ENCODE data around the gene OXTR. TPM values are rescaled to one million over a fixed set of nuclear protein-coding genes. Genes with fewer than 3 reads are reported as not detected.

Gene OXTR
- total and polyA plus RNA-seq, 4 donors = 1.6 to 5.6 (median 4.1) TPM

- H3K27me3 ChIP-seq (ENCODE audit: control insufficient read depth, insufficient read depth, low read length) = no peaks in the 10 kb centered on the region
- no peak overlapping the region for H3K27ac ChIP-seq (ENCODE audit: low read depth, low read length)
- no peak overlapping the region for H3K4me3 ChIP-seq (ENCODE audit: low read depth, low read length)
- no peaks in the 10 kb centered on the region for H3K4me1 ChIP-seq (ENCODE audit: control insufficient read depth, insufficient read depth, low read length)
- no peak for DNase-seq (ENCODE audit: low read depth in 4 of 6, low spot score in 6 of 6)
- 100% methylated on average over 1 of the region's 2 CpGs for WGBS (ENCODE audit: insufficient coverage)
- no peaks in the 10 kb centered on the region for H3K36me3 ChIP-seq (ENCODE audit: control insufficient read depth, insufficient read depth, low read length)
- H3K9me3 ChIP-seq (ENCODE audit: control insufficient read depth, insufficient read depth, low read length) = peaks cover 4% of the 10 kb centered on the region
Observed at GRCh38 chr3:8790529-8790928, 21.1 kb upstream of the OXTR start.

GRCh38 chr3:8784676-8785435 is 15.4 kb upstream of the OXTR start:
- Histone ChIP-seq H3K27me3 (ENCODE audit: control insufficient read depth, insufficient read depth, low read length) (no peaks in the 10 kb centered on the region), H3K4me1 (ENCODE audit: control insufficient read depth, insufficient read depth, low read length) (peaks cover 6% of the 10 kb centered on the region), H3K4me3 (ENCODE audit: low read depth, low read length) (no peak overlapping the region), H3K27ac (ENCODE audit: low read depth, low read length) (no peak overlapping the region), H3K36me3 (ENCODE audit: control insufficient read depth, insufficient read depth, low read length) (no peaks in the 10 kb centered on the region), H3K9me3 (ENCODE audit: control insufficient read depth, insufficient read depth, low read length) (peaks cover 4% of the 10 kb centered on the region)
- WGBS (ENCODE audit: insufficient coverage) = 43% methylated on average over 1 of the region's 3 CpGs
- peak in 2 of 6 donors; percentile 62 to 78 for DNase-seq (ENCODE audit: low read depth in 4 of 6, low spot score in 6 of 6)

- no peak overlapping the region for H3K4me3 ChIP-seq (ENCODE audit: low read depth, low read length)
- H3K27me3 ChIP-seq (ENCODE audit: control insufficient read depth, insufficient read depth, low read length) = no peaks in the 10 kb centered on the region
- H3K9me3 ChIP-seq (ENCODE audit: control insufficient read depth, insufficient read depth, low read length) = no peaks in the 10 kb centered on the region
- H3K36me3 ChIP-seq (ENCODE audit: control insufficient read depth, insufficient read depth, low read length) = no peaks in the 10 kb centered on the region
- DNase-seq (ENCODE audit: low read depth in 4 of 6, low spot score in 6 of 6) = no peak
- peaks cover 6% of the 10 kb centered on the region for H3K4me1 ChIP-seq (ENCODE audit: control insufficient read depth, insufficient read depth, low read length)
- H3K27ac ChIP-seq (ENCODE audit: low read depth, low read length) = no peak overlapping the region
Observed at GRCh38 chr3:8780279-8780678, 10.9 kb upstream of the OXTR start.

DNA sequence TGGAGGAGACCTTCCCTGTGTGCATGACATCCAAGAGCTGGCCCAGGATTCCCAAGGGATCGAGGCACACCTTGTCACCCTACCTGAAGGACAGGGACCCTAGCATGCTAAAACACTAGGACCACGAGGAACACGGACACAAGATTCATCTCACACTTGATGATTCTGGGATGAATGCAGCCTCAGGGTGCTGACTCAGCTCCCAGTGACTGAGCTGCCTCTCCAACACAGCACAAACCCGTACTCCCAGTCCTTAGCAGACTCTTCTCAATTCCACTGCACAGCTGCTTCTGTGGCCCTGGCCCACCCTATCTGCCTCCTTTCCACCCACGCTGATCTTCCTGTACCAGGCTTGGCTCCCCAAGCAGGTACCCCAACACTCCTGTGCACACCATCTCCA is 9.1 kb upstream of the OXTR start:
- no peak overlapping the region for H3K27ac ChIP-seq (ENCODE audit: low read depth, low read length)
- WGBS (ENCODE audit: insufficient coverage) = 89% methylated on average over 5 of the region's 5 CpGs
- no peaks in the 10 kb centered on the region for H3K27me3 ChIP-seq (ENCODE audit: control insufficient read depth, insufficient read depth, low read length)
- H3K9me3 ChIP-seq (ENCODE audit: control insufficient read depth, insufficient read depth, low read length) = no peaks in the 10 kb centered on the region
- peaks cover 6% of the 10 kb centered on the region for H3K4me1 ChIP-seq (ENCODE audit: control insufficient read depth, insufficient read depth, low read length)
- no peak overlapping the region for H3K4me3 ChIP-seq (ENCODE audit: low read depth, low read length)
- no peaks in the 10 kb centered on the region for H3K36me3 ChIP-seq (ENCODE audit: control insufficient read depth, insufficient read depth, low read length)
- DNase-seq (ENCODE audit: low read depth in 4 of 6, low spot score in 6 of 6) = no peak

- H3K4me3 ChIP-seq (ENCODE audit: low read depth, low read length) = no peak overlapping the region
- DNase-seq (ENCODE audit: low read depth in 4 of 6, low spot score in 6 of 6) = no peak
- no peaks in the 10 kb centered on the region for H3K36me3 ChIP-seq (ENCODE audit: control insufficient read depth, insufficient read depth, low read length)
- H3K27me3 ChIP-seq (ENCODE audit: control insufficient read depth, insufficient read depth, low read length) = no peaks in the 10 kb centered on the region
- H3K27ac ChIP-seq (ENCODE audit: low read depth, low read length) = no peak overlapping the region
- WGBS (ENCODE audit: insufficient coverage) = 94% methylated on average over 2 of the region's 5 CpGs
- H3K9me3 ChIP-seq (ENCODE audit: control insufficient read depth, insufficient read depth, low read length) = no peaks in the 10 kb centered on the region
- peaks cover 6% of the 10 kb centered on the region for H3K4me1 ChIP-seq (ENCODE audit: control insufficient read depth, insufficient read depth, low read length)
Observed at GRCh38 chr3:8777978-8778267, 8.5 kb upstream of the OXTR start.

DNA sequence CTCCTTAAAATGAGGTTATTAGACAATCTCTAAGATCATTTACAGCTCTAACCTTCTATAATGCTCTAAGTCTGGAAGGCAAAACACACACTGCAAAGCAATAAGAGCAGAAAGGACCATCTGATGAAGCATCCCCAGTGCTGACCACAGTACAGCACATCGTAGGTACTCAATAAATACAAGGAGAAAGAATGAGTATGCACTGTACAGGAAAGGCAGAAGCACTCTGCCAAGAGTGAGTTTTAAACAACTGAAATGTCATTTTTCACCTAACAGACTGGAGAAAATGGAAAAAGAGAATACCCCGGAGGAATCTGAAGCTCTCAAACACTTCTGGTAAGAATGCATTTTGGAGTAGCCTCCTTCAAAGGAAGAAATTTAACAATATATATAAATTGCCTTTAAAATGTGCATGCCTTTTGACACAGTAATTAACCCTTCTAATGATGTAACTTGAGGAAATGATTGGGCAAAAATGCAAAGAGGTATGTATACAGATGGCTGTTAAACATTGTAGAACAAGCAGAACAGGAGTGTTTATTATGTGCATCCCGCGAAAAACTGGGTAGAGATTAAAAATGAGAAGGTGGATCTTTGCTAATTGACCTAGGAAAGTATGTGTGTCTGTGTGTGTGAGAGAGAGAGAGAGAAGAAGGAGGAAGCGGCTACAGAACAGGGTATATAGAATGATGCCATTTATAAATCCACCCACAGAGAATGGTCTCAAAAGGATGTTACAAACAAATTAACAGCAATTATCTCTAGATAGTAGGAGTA is 8.0 kb upstream of the OXTR start:
- Histone ChIP-seq H3K27ac (ENCODE audit: low read depth, low read length) (no peak overlapping the region), H3K4me3 (ENCODE audit: low read depth, low read length) (no peak overlapping the region), H3K4me1 (ENCODE audit: control insufficient read depth, insufficient read depth, low read length) (peaks cover 6% of the 10 kb centered on the region), H3K9me3 (ENCODE audit: control insufficient read depth, insufficient read depth, low read length) (no peaks in the 10 kb centered on the region), H3K27me3 (ENCODE audit: control insufficient read depth, insufficient read depth, low read length) (no peaks in the 10 kb centered on the region), H3K36me3 (ENCODE audit: control insufficient read depth, insufficient read depth, low read length) (no peaks in the 10 kb centered on the region)
- DNase-seq (ENCODE audit: low read depth in 4 of 6, low spot score in 6 of 6) = no peak
- WGBS (ENCODE audit: insufficient coverage) = 100% methylated on average over 2 of the region's 5 CpGs

- no peak overlapping the region for H3K27ac ChIP-seq (ENCODE audit: low read depth, low read length)
- no peak overlapping the region for H3K4me3 ChIP-seq (ENCODE audit: low read depth, low read length)
- no peak for DNase-seq (ENCODE audit: low read depth in 4 of 6, low spot score in 6 of 6)
- H3K4me1 ChIP-seq (ENCODE audit: control insufficient read depth, insufficient read depth, low read length) = peaks cover 6% of the 10 kb centered on the region
- no peaks in the 10 kb centered on the region for H3K36me3 ChIP-seq (ENCODE audit: control insufficient read depth, insufficient read depth, low read length)
- H3K27me3 ChIP-seq (ENCODE audit: control insufficient read depth, insufficient read depth, low read length) = no peaks in the 10 kb centered on the region
- no peaks in the 10 kb centered on the region for H3K9me3 ChIP-seq (ENCODE audit: control insufficient read depth, insufficient read depth, low read length)
- 55% methylated on average over 4 of the region's 4 CpGs for WGBS (ENCODE audit: insufficient coverage)
Observed at GRCh38 chr3:8776406-8776805, 7.0 kb upstream of the OXTR start.

DNA sequence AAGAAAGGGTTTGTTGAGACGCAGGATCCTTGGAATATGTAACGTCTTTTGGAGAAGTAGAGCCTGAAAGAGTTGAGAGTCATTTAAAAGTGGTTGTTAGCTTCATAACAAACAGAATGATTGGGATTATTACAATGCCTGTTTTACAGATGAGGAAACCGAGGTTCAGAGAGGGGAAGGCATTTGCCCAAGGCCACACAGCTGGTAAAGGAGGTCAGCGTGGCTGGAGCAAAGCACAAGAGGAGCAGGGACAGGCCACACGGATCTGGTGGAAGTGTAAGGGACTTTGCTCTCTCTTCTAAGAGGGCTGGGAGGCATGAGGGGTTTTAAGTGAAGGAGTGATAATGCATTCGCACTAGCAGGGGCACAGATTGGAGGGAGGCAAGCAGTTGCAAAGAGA is 6.2 kb upstream of the OXTR start:
- WGBS (ENCODE audit: insufficient coverage) = 93% methylated on average over 5 of the region's 6 CpGs
- Histone ChIP-seq H3K4me1 (ENCODE audit: control insufficient read depth, insufficient read depth, low read length) (peaks cover 6% of the 10 kb centered on the region), H3K27ac (ENCODE audit: low read depth, low read length) (no peak overlapping the region), H3K9me3 (ENCODE audit: control insufficient read depth, insufficient read depth, low read length) (no peaks in the 10 kb centered on the region), H3K4me3 (ENCODE audit: low read depth, low read length) (no peak overlapping the region), H3K36me3 (ENCODE audit: control insufficient read depth, insufficient read depth, low read length) (no peaks in the 10 kb centered on the region), H3K27me3 (ENCODE audit: control insufficient read depth, insufficient read depth, low read length) (peaks cover 2% of the 10 kb centered on the region)
- DNase-seq (ENCODE audit: low read depth in 4 of 6, low spot score in 6 of 6) = no peak

DNA sequence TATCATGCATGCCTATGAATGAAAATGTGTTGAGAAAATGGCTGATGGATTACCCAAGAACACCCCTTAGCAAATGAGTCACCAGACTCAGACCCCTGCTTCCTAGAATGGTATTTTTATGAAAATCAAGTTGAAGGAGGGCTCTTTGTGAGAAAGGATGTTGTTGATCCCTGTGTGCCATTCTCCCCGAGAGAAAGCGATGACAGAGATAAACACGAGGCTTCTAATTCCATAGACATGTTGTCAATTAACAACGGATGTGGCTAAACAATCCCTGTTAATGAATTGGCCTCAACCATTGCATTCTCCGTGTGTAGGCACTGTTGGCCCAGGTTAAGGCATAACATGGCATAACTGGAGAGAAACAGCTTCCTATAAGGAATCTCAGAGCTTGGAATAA is 5.8 kb upstream of the OXTR start:
- Histone ChIP-seq H3K27me3 (ENCODE audit: control insufficient read depth, insufficient read depth, low read length) (peaks cover 6% of the 10 kb centered on the region), H3K9me3 (ENCODE audit: control insufficient read depth, insufficient read depth, low read length) (no peaks in the 10 kb centered on the region), H3K36me3 (ENCODE audit: control insufficient read depth, insufficient read depth, low read length) (no peaks in the 10 kb centered on the region), H3K4me3 (ENCODE audit: low read depth, low read length) (no peak overlapping the region), H3K4me1 (ENCODE audit: control insufficient read depth, insufficient read depth, low read length) (peaks cover 6% of the 10 kb centered on the region), H3K27ac (ENCODE audit: low read depth, low read length) (no peak overlapping the region)
- 70% methylated on average over 2 of the region's 5 CpGs for WGBS (ENCODE audit: insufficient coverage)
- no peak for DNase-seq (ENCODE audit: low read depth in 4 of 6, low spot score in 6 of 6)

GRCh38 chr3:8773941-8774542 is 4.6 kb upstream of the OXTR start:
- no peaks in the 10 kb centered on the region for H3K9me3 ChIP-seq (ENCODE audit: control insufficient read depth, insufficient read depth, low read length)
- peak in 2 of 6 donors; percentile 16 to 62 for DNase-seq (ENCODE audit: low read depth in 4 of 6, low spot score in 6 of 6)
- no peaks in the 10 kb centered on the region for H3K36me3 ChIP-seq (ENCODE audit: control insufficient read depth, insufficient read depth, low read length)
- H3K27me3 ChIP-seq (ENCODE audit: control insufficient read depth, insufficient read depth, low read length) = peaks cover 13% of the 10 kb centered on the region
- peaks cover 9% of the 10 kb centered on the region for H3K4me1 ChIP-seq (ENCODE audit: control insufficient read depth, insufficient read depth, low read length)
- no peak overlapping the region for H3K4me3 ChIP-seq (ENCODE audit: low read depth, low read length)
- WGBS (ENCODE audit: insufficient coverage) = 45% methylated on average over 5 of the region's 5 CpGs
- no peak overlapping the region for H3K27ac ChIP-seq (ENCODE audit: low read depth, low read length)

Measured in spinal cord (tissue), 10 donors.